KOPT-K1 (cell line): ENCODE results near the gene RAD51AP1.

Source experiments
- H3K27ac ChIP-seq: fragments of 200-600 bp; sonication (generic); 2 replicates; pipeline ENCODE4 v1.5.1; 2016; ENCODE audit warnings: antibody characterized with exemption, mild to moderate bottlenecking, low read depth, low read length; ENCODE audit not compliant: poor library complexity, severe bottlenecking
- H3K36me3 ChIP-seq: fragments of 200-600 bp; sonication (generic); 2 replicates; pipeline ENCODE4 v1.5.1; 2017; ENCODE audit warnings: antibody characterized with exemption, mild to moderate bottlenecking, low read length, moderate library complexity; ENCODE audit not compliant: insufficient read depth
- H3K9me3 ChIP-seq: fragments of 200-600 bp; sonication (generic); 2 replicates; pipeline ENCODE4 v1.5.1; 2017; ENCODE audit warnings: antibody characterized with exemption, low read length, mild to moderate bottlenecking; ENCODE audit not compliant: insufficient read depth, poor library complexity, severe bottlenecking

The RAD51AP1 gene

DNA sequence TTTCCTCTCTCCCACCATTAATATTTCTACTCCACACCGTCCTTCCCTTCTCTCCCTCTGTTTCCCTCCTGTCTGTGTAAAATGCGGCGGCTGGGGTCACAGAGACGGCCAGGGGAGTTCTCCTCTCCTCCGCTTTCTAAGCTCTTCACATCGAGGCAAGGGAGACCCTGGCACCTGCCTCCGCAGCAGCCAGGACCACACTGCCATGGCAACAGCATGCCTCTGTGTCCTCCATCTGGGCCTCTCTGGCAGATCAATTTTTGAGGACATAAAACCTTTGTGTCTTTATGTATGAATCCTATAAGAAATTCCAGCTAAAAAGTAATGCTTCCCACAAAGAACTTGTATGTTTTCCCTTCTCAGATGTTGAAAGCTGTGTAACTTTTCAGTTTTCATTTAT, 64.7 kb downstream of the RAD51AP1 start:
- H3K36me3 ChIP-seq: no peaks in the 10 kb centered on the region; the same call in 1 of the 2 replicates
- H3K27ac ChIP-seq: no peak overlapping the region
- no peaks in the 10 kb centered on the region for H3K9me3 ChIP-seq

DNA sequence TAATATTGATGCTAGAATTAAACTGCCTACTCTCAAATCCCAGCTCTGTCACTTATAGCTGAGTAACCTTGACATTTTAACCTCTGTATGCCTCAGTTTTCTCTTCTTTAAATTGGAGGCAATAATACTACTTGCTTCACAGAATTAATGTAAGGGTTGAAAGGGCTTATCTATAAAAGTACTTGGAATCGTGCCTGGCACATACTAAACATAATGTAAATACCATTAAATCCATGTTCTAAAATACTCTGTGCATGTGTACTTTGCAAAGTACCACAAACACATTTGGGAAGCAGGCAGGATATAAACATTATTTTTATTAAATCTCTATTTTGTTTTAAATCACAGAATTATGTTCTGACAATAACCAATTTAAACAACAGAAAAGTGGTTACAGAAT, 65.3 kb downstream of the RAD51AP1 start:
- H3K9me3 ChIP-seq: no peaks in the 10 kb centered on the region
- H3K36me3 ChIP-seq: no peaks in the 10 kb centered on the region; the same call in 1 of the 2 replicates
- H3K27ac ChIP-seq: no peak overlapping the region

- Histone ChIP-seq H3K36me3 (peaks cover 1% of the 10 kb centered on the region; the same call in 1 of the 2 replicates), H3K9me3 (no peaks in the 10 kb centered on the region), H3K27ac (peak overlapping the region; percentile 59)
Measured at GRCh38 chr12:4604684-4605193, 66.0 kb downstream of the RAD51AP1 start.

GRCh38 chr12:4607056-4607455, 68.4 kb downstream of the RAD51AP1 start:
- H3K27ac ChIP-seq: no peak overlapping the region
- no peaks in the 10 kb centered on the region for H3K9me3 ChIP-seq
- peaks cover 23% of the 10 kb centered on the region for H3K36me3 ChIP-seq

DNA sequence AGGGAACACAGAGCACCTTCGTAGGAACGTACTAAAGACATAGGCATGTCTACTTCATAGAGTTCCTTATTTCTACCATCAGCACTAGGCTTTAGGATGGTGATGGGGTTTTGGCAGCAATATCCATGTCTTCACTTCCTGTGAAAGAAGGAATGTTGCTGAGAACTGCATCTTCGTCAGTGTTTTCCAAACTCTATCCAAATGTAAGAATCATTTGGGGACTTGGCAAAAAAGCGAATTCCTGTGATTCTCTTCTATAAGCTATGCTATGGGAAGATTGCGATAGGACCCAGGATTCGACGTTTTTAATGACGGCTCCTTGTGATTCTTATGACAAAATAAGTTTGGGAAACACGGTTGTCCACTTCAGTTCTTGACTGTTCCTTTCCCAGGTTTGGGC, 70.4 kb downstream of the RAD51AP1 start:
- no peak overlapping the region for H3K27ac ChIP-seq
- H3K36me3 ChIP-seq: peaks cover 41% of the 10 kb centered on the region
- no peaks in the 10 kb centered on the region for H3K9me3 ChIP-seq
